Parathyroid adenoma (tissue), 2 donors: ENCODE data around the gene TCP11.

Experiments used
- H2AFZ ChIP-seq: fragments of 300-600 bp; sonication (generic); one replicate; pipeline ENCODE4 v1.7.0; 2017; ENCODE audit warnings: antibody characterized with exemption, mild to moderate bottlenecking
- H3K27ac ChIP-seq: fragments of 300-600 bp; sonication (generic); one replicate; pipeline ENCODE4 v1.7.0; 2017
- H3K27me3 ChIP-seq: fragments of 300-600 bp; sonication (generic); one replicate; pipeline ENCODE4 v1.7.0; 2017; ENCODE audit warnings: low read length; ENCODE audit not compliant: control insufficient read depth, insufficient read depth
- H3K36me3 ChIP-seq: fragments of 300-600 bp; sonication (generic); one replicate; pipeline ENCODE4 v1.7.0; 2017; ENCODE audit warnings: low read length; ENCODE audit not compliant: control insufficient read depth, insufficient read depth
- H3K4me1 ChIP-seq: fragments of 300-600 bp; sonication (generic); one replicate; pipeline ENCODE4 v1.7.0; 2017; ENCODE audit warnings: control low read depth
- H3K4me2 ChIP-seq: fragments of 300-600 bp; sonication (generic); one replicate; pipeline ENCODE4 v1.7.0; 2017; ENCODE audit warnings: low read length
- H3K4me3 ChIP-seq: fragments of 300-600 bp; sonication (generic); one replicate; pipeline ENCODE4 v1.7.0; 2017; ENCODE audit warnings: low read depth, low read length
- H3K79me2 ChIP-seq: fragments of 300-600 bp; sonication (generic); one replicate; pipeline ENCODE4 v1.7.0; 2017; ENCODE audit warnings: control low read depth
- H3K9ac ChIP-seq: fragments of 300-600 bp; sonication (generic); one replicate; pipeline ENCODE4 v1.7.0; 2017; ENCODE audit warnings: mild to moderate bottlenecking
- H3K9me3 ChIP-seq: fragments of 300-600 bp; sonication (generic); one replicate; pipeline ENCODE4 v1.7.0; 2017; ENCODE audit warnings: low read length; ENCODE audit not compliant: control insufficient read depth
- TF ChIP-seq, protein P1 (sequence below): fragments of 300-600 bp; sonication (generic); IDR thresholded peaks from one replicate; pipeline ENCODE4 v1.7.0; 2017; ENCODE audit warnings: antibody characterized with exemption, mild to moderate bottlenecking
- donor health status: primary hyperparathyroidism.

Gene TCP11

DNA sequence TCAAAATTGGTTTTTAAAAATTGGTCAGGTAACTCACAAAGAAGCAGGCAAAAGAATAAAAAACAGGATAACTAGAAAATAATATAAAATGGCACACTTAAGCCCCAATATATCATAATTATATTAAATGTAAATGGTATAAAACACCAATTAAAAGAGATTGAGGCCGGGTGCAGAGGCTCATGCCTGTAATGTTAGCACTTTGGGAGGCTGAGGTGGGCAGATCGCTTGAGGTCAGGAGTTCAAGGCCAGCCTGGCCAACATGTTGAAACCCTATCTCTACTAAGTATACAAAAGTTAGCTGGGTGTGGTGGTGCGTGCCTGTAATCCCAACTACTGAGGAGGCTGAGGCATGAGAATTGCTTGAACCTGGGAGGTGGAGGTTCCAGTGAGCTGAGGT lies 36.1 kb downstream of the TCP11 start:
- Histone ChIP-seq H3K36me3 (no peaks in the 10 kb centered on the region), H3K4me3 (no peak overlapping the region), H3K4me2 (no peak overlapping the region), H2AFZ (no peak overlapping the region), H3K27ac (no peak overlapping the region), H3K27me3 (no peaks in the 10 kb centered on the region), H3K4me1 (no peaks in the 10 kb centered on the region), H3K79me2 (no peaks in the 10 kb centered on the region), H3K9ac (no peak overlapping the region), H3K9me3 (no peaks in the 10 kb centered on the region)
- TF ChIP-seq, protein P1, sequence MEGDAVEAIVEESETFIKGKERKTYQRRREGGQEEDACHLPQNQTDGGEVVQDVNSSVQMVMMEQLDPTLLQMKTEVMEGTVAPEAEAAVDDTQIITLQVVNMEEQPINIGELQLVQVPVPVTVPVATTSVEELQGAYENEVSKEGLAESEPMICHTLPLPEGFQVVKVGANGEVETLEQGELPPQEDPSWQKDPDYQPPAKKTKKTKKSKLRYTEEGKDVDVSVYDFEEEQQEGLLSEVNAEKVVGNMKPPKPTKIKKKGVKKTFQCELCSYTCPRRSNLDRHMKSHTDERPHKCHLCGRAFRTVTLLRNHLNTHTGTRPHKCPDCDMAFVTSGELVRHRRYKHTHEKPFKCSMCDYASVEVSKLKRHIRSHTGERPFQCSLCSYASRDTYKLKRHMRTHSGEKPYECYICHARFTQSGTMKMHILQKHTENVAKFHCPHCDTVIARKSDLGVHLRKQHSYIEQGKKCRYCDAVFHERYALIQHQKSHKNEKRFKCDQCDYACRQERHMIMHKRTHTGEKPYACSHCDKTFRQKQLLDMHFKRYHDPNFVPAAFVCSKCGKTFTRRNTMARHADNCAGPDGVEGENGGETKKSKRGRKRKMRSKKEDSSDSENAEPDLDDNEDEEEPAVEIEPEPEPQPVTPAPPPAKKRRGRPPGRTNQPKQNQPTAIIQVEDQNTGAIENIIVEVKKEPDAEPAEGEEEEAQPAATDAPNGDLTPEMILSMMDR, result no peak

- Histone ChIP-seq H3K4me1 (no peaks in the 10 kb centered on the region), H3K9ac (no peak overlapping the region), H3K4me3 (no peak overlapping the region), H3K9me3 (no peaks in the 10 kb centered on the region), H3K4me2 (no peak overlapping the region), H3K27ac (no peak overlapping the region), H3K27me3 (no peaks in the 10 kb centered on the region), H2AFZ (no peak overlapping the region), H3K36me3 (no peaks in the 10 kb centered on the region), H3K79me2 (no peaks in the 10 kb centered on the region)
- TF ChIP-seq, protein P1, result no peak
Measured at GRCh38 chr6:35099116-35099515, 42.0 kb downstream of the TCP11 start.

DNA sequence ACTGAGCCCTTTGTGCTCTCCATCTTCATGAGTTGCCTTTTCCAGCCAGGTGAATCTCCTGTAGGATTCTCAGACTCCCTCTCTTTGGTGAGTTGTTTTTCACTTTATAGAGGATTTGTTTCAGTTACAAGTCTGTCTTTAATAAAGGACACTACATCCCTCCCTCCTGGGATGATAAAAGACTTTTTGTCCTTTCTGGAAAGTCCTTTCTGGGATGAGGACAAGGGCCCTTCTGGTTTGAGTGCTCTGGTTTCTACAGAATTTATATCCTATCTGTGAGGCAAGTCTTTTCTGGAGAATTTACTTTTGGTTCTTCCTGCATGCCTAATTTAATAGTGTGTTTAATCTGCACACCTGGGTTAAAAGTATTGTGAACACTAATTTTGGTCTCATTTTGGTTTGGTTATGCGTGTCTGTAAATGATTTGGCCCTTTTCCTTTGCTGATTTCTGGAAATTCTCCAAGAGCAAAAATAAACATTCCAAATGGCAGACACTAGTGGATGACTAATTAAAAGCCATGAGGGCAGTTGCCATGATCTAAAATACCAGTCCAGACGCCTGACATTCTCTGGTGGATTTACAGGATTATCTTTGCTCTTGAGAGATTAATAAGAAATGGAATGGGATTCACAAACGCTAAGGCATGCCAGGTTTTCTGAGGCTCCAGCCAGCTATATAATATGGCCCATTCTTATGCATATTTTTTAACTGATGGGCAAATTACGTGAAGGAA lies 44.8 kb downstream of the TCP11 start:
- Histone ChIP-seq H3K36me3 (no peaks in the 10 kb centered on the region), H3K79me2 (no peaks in the 10 kb centered on the region), H3K4me3 (no peak overlapping the region), H3K27me3 (no peaks in the 10 kb centered on the region), H2AFZ (no peak overlapping the region), H3K4me2 (no peak overlapping the region), H3K27ac (no peak overlapping the region), H3K4me1 (no peaks in the 10 kb centered on the region), H3K9ac (no peak overlapping the region), H3K9me3 (no peaks in the 10 kb centered on the region)
- TF ChIP-seq, protein P1, result no peak

DNA sequence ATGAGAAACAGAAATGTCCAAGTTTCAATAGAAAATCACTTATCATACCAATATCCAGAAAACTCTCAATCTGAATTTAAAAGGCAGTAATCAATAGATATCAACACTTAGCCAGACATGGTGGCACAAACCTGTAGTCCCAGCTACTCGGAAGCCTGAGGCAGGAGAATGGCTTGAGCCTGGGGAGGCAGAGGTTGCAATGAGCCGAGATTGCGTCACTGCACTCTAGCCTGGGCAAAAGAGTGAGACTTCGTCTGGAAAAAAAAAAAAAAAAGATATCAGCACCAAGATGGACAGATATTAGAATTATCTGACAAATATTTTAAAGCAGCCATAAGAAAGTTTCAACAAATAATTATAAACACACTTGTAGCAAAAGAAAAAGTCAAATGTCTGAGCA lies 47.0 kb downstream of the TCP11 start:
- Histone ChIP-seq H3K36me3 (no peaks in the 10 kb centered on the region), H2AFZ (no peak overlapping the region), H3K4me2 (no peak overlapping the region), H3K4me1 (no peaks in the 10 kb centered on the region), H3K27ac (no peak overlapping the region), H3K9ac (no peak overlapping the region), H3K4me3 (no peak overlapping the region), H3K27me3 (no peaks in the 10 kb centered on the region), H3K79me2 (no peaks in the 10 kb centered on the region), H3K9me3 (no peaks in the 10 kb centered on the region)
- TF ChIP-seq, protein P1, result no peak

GRCh38 chr6:35093783-35094182 lies 47.4 kb downstream of the TCP11 start:
- H3K27me3 ChIP-seq, result no peaks in the 10 kb centered on the region
- TF ChIP-seq, protein P1, result no peak
- H3K9ac ChIP-seq, result no peak overlapping the region
- no peak overlapping the region for H2AFZ ChIP-seq
- no peak overlapping the region for H3K4me2 ChIP-seq
- no peaks in the 10 kb centered on the region for H3K36me3 ChIP-seq
- no peak overlapping the region for H3K4me3 ChIP-seq
- no peaks in the 10 kb centered on the region for H3K9me3 ChIP-seq
- no peaks in the 10 kb centered on the region for H3K79me2 ChIP-seq
- H3K4me1 ChIP-seq, result no peaks in the 10 kb centered on the region
- H3K27ac ChIP-seq, result no peak overlapping the region
